ENCODE results near the gene SYT2.
"Not testable (repeated sequence)": the region's sequence is repeated elsewhere in the genome, so short reads cannot be mapped to it uniquely, and the experiment has no call there.

GRCh38 chr1:202714202-202714601, 3.9 kb upstream of the SYT2 start:
- TF ChIP-seq, protein P1, sequence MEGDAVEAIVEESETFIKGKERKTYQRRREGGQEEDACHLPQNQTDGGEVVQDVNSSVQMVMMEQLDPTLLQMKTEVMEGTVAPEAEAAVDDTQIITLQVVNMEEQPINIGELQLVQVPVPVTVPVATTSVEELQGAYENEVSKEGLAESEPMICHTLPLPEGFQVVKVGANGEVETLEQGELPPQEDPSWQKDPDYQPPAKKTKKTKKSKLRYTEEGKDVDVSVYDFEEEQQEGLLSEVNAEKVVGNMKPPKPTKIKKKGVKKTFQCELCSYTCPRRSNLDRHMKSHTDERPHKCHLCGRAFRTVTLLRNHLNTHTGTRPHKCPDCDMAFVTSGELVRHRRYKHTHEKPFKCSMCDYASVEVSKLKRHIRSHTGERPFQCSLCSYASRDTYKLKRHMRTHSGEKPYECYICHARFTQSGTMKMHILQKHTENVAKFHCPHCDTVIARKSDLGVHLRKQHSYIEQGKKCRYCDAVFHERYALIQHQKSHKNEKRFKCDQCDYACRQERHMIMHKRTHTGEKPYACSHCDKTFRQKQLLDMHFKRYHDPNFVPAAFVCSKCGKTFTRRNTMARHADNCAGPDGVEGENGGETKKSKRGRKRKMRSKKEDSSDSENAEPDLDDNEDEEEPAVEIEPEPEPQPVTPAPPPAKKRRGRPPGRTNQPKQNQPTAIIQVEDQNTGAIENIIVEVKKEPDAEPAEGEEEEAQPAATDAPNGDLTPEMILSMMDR (IDR thresholded peaks at IDR 0.05 in 2 of 3, conservative IDR thresholded peaks at IDR 0.05 in 1 of 3; ENCODE audit: control insufficient read depth in 2 of 3, extremely low read depth in 1 of 3, insufficient read depth in 1 of 3, low read depth in 3 of 3, low read length in 3 of 3): not testable (repeated sequence)
- not testable (repeated sequence) for TF ChIP-seq TCF12 (IDR thresholded peaks at IDR 0.05; ENCODE audit: low read depth, low read length); EGR1 (IDR thresholded peaks at IDR 0.05; ENCODE audit: borderline replicate concordance in 1 of 2, low read depth in 2 of 2, low read length in 2 of 2); EP300 (IDR thresholded peaks at IDR 0.05; ENCODE audit: borderline replicate concordance in 1 of 2, control insufficient read depth in 1 of 2, low read depth in 2 of 2, low read length in 2 of 2); ZBTB4 (CRISPR knock-in tag; IDR thresholded peaks at IDR 0.05); LARP7 (IDR thresholded peaks at IDR 0.05); NFIC (IDR thresholded peaks at IDR 0.05; ENCODE audit: low read depth, low read length)
